ENCODE results near the gene CLRN2. TPM values are rescaled to one million over a fixed set of nuclear protein-coding genes. Genes with fewer than 3 reads are reported as not detected.

Gene CLRN2
- total RNA-seq, 1 donor from 2014 or later = not detected

DNA sequence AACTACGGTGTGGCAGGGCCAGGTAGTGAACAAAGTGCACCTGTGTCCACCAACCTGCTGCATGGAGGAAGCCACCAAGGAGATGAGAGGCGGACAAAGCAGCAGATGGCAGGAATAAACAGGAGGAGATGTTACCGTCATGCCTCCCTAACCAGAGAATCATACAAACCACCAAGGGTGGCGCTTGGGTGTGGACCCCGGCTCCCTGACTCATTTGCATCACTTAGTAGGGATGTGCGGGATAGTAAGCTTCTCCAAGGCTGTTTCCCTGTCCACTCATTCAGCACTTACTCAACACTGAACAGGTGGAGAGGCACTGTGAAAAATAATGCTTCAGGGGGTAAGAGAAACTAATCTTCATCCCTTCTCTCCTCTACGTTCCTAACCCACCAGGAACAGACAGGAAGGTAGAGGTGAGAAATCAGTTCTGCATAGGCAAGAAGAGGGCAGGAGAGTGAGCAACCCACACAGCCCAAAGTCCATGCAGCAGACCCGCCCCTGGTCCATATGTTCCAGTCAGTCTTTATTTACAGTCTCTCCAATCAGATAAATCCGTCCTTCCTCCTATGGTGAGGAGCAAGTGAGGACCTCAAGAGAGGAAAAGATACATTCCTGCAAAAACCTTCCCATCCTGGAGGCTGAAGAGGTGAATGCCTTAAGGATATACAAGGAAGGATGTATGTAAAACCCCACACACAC, 37.0 kb upstream of the CLRN2 start:
- H3K4me3 Mint-ChIP-seq (ENCODE audit: unreplicated experiment) = no peak overlapping the region
- no peak overlapping the region for H3K27ac Mint-ChIP-seq (ENCODE audit: unreplicated experiment)
- DNase-seq (ENCODE audit: extremely low spot score, unreplicated experiment) = no peak
- H3K4me1 Mint-ChIP-seq (ENCODE audit: unreplicated experiment) = peaks cover 17% of the 10 kb centered on the region
- no peaks in the 10 kb centered on the region for H3K27me3 Mint-ChIP-seq (ENCODE audit: unreplicated experiment)
- TF ChIP-seq, protein P1, sequence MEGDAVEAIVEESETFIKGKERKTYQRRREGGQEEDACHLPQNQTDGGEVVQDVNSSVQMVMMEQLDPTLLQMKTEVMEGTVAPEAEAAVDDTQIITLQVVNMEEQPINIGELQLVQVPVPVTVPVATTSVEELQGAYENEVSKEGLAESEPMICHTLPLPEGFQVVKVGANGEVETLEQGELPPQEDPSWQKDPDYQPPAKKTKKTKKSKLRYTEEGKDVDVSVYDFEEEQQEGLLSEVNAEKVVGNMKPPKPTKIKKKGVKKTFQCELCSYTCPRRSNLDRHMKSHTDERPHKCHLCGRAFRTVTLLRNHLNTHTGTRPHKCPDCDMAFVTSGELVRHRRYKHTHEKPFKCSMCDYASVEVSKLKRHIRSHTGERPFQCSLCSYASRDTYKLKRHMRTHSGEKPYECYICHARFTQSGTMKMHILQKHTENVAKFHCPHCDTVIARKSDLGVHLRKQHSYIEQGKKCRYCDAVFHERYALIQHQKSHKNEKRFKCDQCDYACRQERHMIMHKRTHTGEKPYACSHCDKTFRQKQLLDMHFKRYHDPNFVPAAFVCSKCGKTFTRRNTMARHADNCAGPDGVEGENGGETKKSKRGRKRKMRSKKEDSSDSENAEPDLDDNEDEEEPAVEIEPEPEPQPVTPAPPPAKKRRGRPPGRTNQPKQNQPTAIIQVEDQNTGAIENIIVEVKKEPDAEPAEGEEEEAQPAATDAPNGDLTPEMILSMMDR (IDR thresholded peaks at IDR 0.05) = no peak
- H3K9me3 Mint-ChIP-seq (ENCODE audit: unreplicated experiment) = no peaks in the 10 kb centered on the region
- H3K36me3 Mint-ChIP-seq (ENCODE audit: unreplicated experiment) = no peaks in the 10 kb centered on the region

DNA sequence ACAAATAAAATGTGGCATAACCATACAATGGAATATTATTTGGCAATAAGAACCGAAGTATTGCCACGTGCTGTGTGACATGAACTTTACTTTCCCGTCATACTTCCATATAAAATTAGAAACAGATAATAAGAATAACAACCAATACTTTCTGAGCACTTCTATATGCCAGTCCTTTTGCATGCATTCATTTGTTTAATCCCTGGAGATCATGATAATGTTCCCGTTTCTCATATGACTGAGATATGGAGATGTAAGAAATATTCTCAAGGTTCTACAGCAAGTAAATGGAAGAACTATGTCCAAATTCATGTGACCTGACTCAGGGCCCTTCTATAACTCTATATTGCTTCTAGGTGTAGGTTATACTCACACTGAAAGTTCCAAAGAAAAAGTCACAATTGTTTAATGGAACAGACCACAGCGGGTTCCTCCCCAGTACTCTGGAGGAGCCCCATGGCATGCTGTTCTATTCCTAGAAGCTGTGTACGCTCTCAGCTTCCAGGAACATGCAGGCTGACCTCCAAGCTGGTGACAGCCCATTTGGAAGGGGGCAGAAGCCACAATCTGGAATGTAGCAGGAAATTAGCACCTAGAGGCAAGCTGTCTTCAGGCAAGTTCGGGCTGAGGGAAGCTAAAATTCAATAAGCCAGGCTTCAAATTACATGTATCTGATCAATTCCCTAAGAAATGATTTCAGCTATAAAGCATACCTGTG, 34.6 kb upstream of the CLRN2 start:
- H3K27me3 Mint-ChIP-seq (ENCODE audit: unreplicated experiment) = no peaks in the 10 kb centered on the region
- H3K36me3 Mint-ChIP-seq (ENCODE audit: unreplicated experiment) = peaks cover 1% of the 10 kb centered on the region
- TF ChIP-seq, protein P1 (IDR thresholded peaks at IDR 0.05) = no peak
- H3K4me3 Mint-ChIP-seq (ENCODE audit: unreplicated experiment) = no peak overlapping the region
- H3K27ac Mint-ChIP-seq (ENCODE audit: unreplicated experiment) = no peak overlapping the region
- H3K9me3 Mint-ChIP-seq (ENCODE audit: unreplicated experiment) = no peaks in the 10 kb centered on the region
- H3K4me1 Mint-ChIP-seq (ENCODE audit: unreplicated experiment) = peaks cover 15% of the 10 kb centered on the region
- DNase-seq (ENCODE audit: extremely low spot score, unreplicated experiment) = no peak

DNA sequence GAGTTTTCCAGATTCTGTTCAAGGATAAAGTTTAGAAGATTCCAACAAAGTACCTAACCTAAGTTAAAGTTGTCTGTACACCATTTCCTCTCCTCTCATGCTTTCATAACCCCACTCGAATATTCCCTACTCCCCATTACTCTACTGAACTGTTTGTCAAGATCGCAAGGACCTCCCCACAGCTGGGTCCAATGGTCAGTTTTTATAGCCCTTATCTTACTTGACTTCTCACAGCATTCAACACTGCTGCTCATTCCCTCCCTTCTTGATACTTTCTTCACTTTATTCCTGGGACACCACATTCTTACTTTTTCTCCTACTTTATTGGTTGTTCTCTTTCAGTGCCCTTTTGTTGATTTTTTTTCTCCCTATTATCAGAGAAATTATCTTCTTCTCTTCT, 34.0 kb upstream of the CLRN2 start:
- Mint-ChIP-seq H3K4me3 (ENCODE audit: unreplicated experiment) (no peak overlapping the region), H3K36me3 (ENCODE audit: unreplicated experiment) (peaks cover 3% of the 10 kb centered on the region)
- DNase-seq (ENCODE audit: extremely low spot score, unreplicated experiment) = no peak

DNA sequence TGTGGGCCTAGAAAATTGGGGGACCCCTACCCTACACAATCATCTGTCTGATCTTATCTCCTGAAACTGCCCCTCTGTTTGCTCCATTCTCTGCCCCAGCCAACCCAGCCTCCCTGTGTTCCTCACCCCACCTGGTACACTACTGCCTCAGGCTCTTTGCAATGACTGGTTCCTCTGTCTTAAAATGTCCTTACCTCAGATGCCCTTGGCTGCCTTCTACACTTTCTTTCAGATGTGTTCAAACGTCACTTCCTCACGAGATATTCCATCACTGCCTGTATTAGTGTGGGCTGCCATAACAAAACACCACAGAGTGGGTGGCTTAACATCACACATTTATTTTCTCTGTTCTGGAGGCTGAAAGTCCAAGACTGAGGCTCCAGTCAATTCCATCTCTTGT, 32.2 kb upstream of the CLRN2 start:
- Mint-ChIP-seq H3K4me1 (ENCODE audit: unreplicated experiment) (no peaks in the 10 kb centered on the region), H3K9me3 (ENCODE audit: unreplicated experiment) (no peaks in the 10 kb centered on the region), H3K4me3 (ENCODE audit: unreplicated experiment) (no peak overlapping the region), H3K27ac (ENCODE audit: unreplicated experiment) (no peak overlapping the region), H3K36me3 (ENCODE audit: unreplicated experiment) (peaks cover 9% of the 10 kb centered on the region), H3K27me3 (ENCODE audit: unreplicated experiment) (no peaks in the 10 kb centered on the region)
- no peak for DNase-seq (ENCODE audit: extremely low spot score, unreplicated experiment)
- TF ChIP-seq, protein P1 (IDR thresholded peaks at IDR 0.05) = no peak

More for the DNA sequence above, 34.0 kb upstream of the CLRN2 start:
- TF ChIP-seq, protein P1 (IDR thresholded peaks at IDR 0.05) = no peak
- H3K27me3 Mint-ChIP-seq (ENCODE audit: unreplicated experiment) = no peaks in the 10 kb centered on the region
- no peak overlapping the region for H3K27ac Mint-ChIP-seq (ENCODE audit: unreplicated experiment)
- H3K9me3 Mint-ChIP-seq (ENCODE audit: unreplicated experiment) = no peaks in the 10 kb centered on the region
- peaks cover 10% of the 10 kb centered on the region for H3K4me1 Mint-ChIP-seq (ENCODE audit: unreplicated experiment)

DNA sequence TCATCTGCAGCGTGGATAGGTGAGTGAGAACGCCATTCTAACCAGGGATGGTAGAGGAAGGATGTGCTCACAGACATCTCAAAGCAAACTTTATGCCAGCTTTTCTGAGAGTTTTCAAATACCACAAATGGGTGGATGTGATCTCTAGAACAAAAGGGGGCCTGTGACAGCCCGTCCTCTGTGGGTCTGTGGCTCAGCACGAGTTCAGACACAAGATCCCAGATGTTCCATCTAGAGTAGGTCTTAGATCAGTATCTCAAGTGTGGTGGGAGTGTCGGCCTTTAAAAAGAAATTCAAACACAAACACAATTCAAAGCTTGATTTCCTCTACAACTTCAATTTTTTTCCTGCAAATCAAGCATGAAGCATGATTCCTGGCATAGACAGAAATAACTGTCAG, 25.8 kb upstream of the CLRN2 start:
- Mint-ChIP-seq H3K36me3 (ENCODE audit: unreplicated experiment) (peaks cover 29% of the 10 kb centered on the region), H3K4me1 (ENCODE audit: unreplicated experiment) (peaks cover 6% of the 10 kb centered on the region), H3K4me3 (ENCODE audit: unreplicated experiment) (no peak overlapping the region), H3K27ac (ENCODE audit: unreplicated experiment) (no peak overlapping the region), H3K27me3 (ENCODE audit: unreplicated experiment) (no peaks in the 10 kb centered on the region), H3K9me3 (ENCODE audit: unreplicated experiment) (no peaks in the 10 kb centered on the region)
- TF ChIP-seq, protein P1 (IDR thresholded peaks at IDR 0.05) = no peak
- no peak for DNase-seq (ENCODE audit: extremely low spot score, unreplicated experiment)

All from osteocyte (in vitro differentiated cells).